HG03460 (cell line): Measurements from ENCODE around the gene ITGA11.

Experiments
- ATAC-seq: cut with Tn5 transposase; IDR thresholded peaks from one replicate; pipeline ENCODE4 v1.9.1; 2021; ENCODE audit not compliant: unreplicated experiment

Gene ITGA11

GRCh38 chr15:68301301-68301700 lies 130.7 kb downstream of the ITGA11 start:
- no peak for ATAC-seq

GRCh38 chr15:68300115-68300940 lies 131.6 kb downstream of the ITGA11 start:
- no peak for ATAC-seq

GRCh38 chr15:68299436-68299835 lies 132.5 kb downstream of the ITGA11 start:
- no peak for ATAC-seq

GRCh38 chr15:68298882-68299381 lies 133.0 kb downstream of the ITGA11 start:
- ATAC-seq, result peak; percentile 83

- ATAC-seq, result no peak
Observed at GRCh38 chr15:68298336-68298735, 133.6 kb downstream of the ITGA11 start.

- ATAC-seq, result no peak
Observed at GRCh38 chr15:68295014-68295805, 136.8 kb downstream of the ITGA11 start.

- ATAC-seq, result no peak
Observed at GRCh38 chr15:68292967-68293366, 139.0 kb downstream of the ITGA11 start.

- ATAC-seq, result no peak
Observed at GRCh38 chr15:68292157-68292781, 139.7 kb downstream of the ITGA11 start.

GRCh38 chr15:68290715-68291114 lies 141.2 kb downstream of the ITGA11 start:
- ATAC-seq, result no peak

- no peak for ATAC-seq
Observed at GRCh38 chr15:68289621-68290352, 142.2 kb downstream of the ITGA11 start.

GRCh38 chr15:68289057-68289456 lies 142.9 kb downstream of the ITGA11 start:
- ATAC-seq, result no peak

GRCh38 chr15:68286256-68286655 lies 145.7 kb downstream of the ITGA11 start:
- no peak for ATAC-seq

GRCh38 chr15:68285259-68285980 lies 146.5 kb downstream of the ITGA11 start:
- ATAC-seq, result no peak

GRCh38 chr15:68284616-68285258 lies 147.2 kb downstream of the ITGA11 start:
- no peak for ATAC-seq

- no peak for ATAC-seq
Observed at GRCh38 chr15:68283401-68283800, 148.6 kb downstream of the ITGA11 start.

- no peak for ATAC-seq
Observed at GRCh38 chr15:68281008-68281407, 151.0 kb downstream of the ITGA11 start.

GRCh38 chr15:68279779-68280753 lies 151.9 kb downstream of the ITGA11 start:
- no peak for ATAC-seq

GRCh38 chr15:68278595-68279405 lies 153.2 kb downstream of the ITGA11 start:
- ATAC-seq, result peak; percentile 11
